MM.1S (cell line): ENCODE measurements around the gene SRRM4.

Experiments used
- DNase-seq: peaks from one replicate; pipeline ENCODE4 v3.0.0-alpha.2; 2015
- H2AFZ ChIP-seq: fragments of 300-600 bp; sonication (generic); 2 replicates; pipeline ENCODE4 v1.6.0; 2016; ENCODE audit warnings: antibody characterized with exemption, low read length
- H3F3A ChIP-seq: fragments of 300-600 bp; sonication (generic); 2 replicates; pipeline ENCODE4 v1.6.1; 2016; ENCODE audit warnings: mild to moderate bottlenecking, antibody characterized with exemption, low read length, moderate library complexity, mixed read lengths; ENCODE audit not compliant: insufficient read depth
- H3K27ac ChIP-seq: fragments of 300-600 bp; sonication (generic); 2 replicates; pipeline ENCODE4 v1.5.1; 2016; ENCODE audit warnings: mild to moderate bottlenecking, low read length
- H3K27me3 ChIP-seq: fragments of 300-600 bp; sonication (generic); replicated peaks from 2 replicates; pipeline ENCODE4 v1.6.0; 2016; ENCODE audit warnings: low read length; ENCODE audit not compliant: insufficient read depth
- H3K36me3 ChIP-seq: fragments of 300-600 bp; sonication (generic); replicated peaks from 2 replicates; pipeline ENCODE4 v1.6.1; 2016; ENCODE audit warnings: mild to moderate bottlenecking, low read length, mixed read lengths; ENCODE audit not compliant: insufficient read depth
- H3K4me1 ChIP-seq: fragments of 300-600 bp; sonication (generic); 2 replicates; pipeline ENCODE4 v1.6.1; 2016; ENCODE audit warnings: low read length, mixed read lengths
- H3K4me2 ChIP-seq: fragments of 300-600 bp; sonication (generic); 2 replicates; pipeline ENCODE4 v1.6.0; 2016; ENCODE audit warnings: low read depth, low read length
- H3K4me3 ChIP-seq: fragments of 300-600 bp; sonication (generic); 2 replicates; pipeline ENCODE4 v1.5.1; 2016; ENCODE audit warnings: low read length, mixed read lengths
- H3K79me2 ChIP-seq: fragments of 300-600 bp; sonication (generic); 2 replicates; pipeline ENCODE4 v1.6.1; 2016; ENCODE audit warnings: mixed run types, low read length, mixed read lengths
- H3K9ac ChIP-seq: fragments of 300-600 bp; sonication (generic); 2 replicates; pipeline ENCODE4 v1.6.1; 2016; ENCODE audit warnings: low read length, mixed read lengths
- H3K9me2 ChIP-seq: fragments of 300-600 bp; sonication (generic); replicated peaks from 2 replicates; pipeline ENCODE4 v1.6.1; 2016; ENCODE audit warnings: mild to moderate bottlenecking, low read length, mixed read lengths; ENCODE audit not compliant: insufficient read depth
- H3K9me3 ChIP-seq: fragments of 300-600 bp; sonication (generic); replicated peaks from 2 replicates; pipeline ENCODE4 v1.6.1; 2016; ENCODE audit warnings: mild to moderate bottlenecking, low read length, mixed read lengths; ENCODE audit not compliant: insufficient read depth
- H4K20me1 ChIP-seq: fragments of 300-600 bp; sonication (generic); 2 replicates; pipeline ENCODE4 v1.6.1; 2016; ENCODE audit warnings: mild to moderate bottlenecking, low read length, moderate library complexity, mixed read lengths; ENCODE audit not compliant: insufficient read depth
- EZH2 ChIP-seq: fragments of 300-600 bp; sonication (generic); optimal IDR thresholded peaks from 2 replicates; pipeline ENCODE3; 2017; ENCODE audit warnings: low read depth, mild to moderate bottlenecking, antibody characterized with exemption, low read length, mixed read lengths
- EZH2phosphoT487 ChIP-seq: fragments of 300-600 bp; sonication (generic); IDR thresholded peaks from 2 replicates; pipeline ENCODE4 v1.6.1; 2018; ENCODE audit warnings: antibody characterized with exemption, low read length
- TF ChIP-seq, protein P1 (sequence below): fragments of 300-600 bp; sonication (generic); IDR thresholded peaks from 2 replicates; pipeline ENCODE4 v1.5.1; 2016; ENCODE audit warnings: antibody characterized with exemption, low read length, mixed read lengths

The SRRM4 gene

DNA sequence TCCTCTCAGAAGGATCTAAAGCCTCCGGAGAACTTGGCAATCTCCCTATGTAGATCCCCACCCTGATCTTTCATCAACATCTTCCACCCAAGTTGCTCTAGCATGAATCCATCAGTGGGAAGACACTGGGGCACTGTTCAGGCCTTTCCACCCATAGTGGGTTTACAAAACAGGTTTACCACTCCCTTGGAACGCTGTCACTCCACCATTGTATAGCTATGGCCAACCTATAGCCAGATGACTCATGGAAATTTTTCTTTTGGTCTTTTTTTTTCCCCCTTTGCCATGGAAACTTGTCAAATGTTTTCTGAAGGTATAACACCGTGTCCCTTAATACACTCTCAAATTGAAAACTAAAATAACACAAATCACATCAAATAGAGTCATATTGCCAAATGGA is 186.6 kb downstream of the SRRM4 start:
- H3K9me3 ChIP-seq = no peaks in the 10 kb centered on the region
- no peaks in the 10 kb centered on the region for H3K27me3 ChIP-seq
- no peak for DNase-seq
- H3K79me2 ChIP-seq = no peaks in the 10 kb centered on the region
- no peak overlapping the region for H2AFZ ChIP-seq
- no peaks in the 10 kb centered on the region for H3K4me1 ChIP-seq
- no peaks in the 10 kb centered on the region for H3F3A ChIP-seq
- TF ChIP-seq, protein P1, sequence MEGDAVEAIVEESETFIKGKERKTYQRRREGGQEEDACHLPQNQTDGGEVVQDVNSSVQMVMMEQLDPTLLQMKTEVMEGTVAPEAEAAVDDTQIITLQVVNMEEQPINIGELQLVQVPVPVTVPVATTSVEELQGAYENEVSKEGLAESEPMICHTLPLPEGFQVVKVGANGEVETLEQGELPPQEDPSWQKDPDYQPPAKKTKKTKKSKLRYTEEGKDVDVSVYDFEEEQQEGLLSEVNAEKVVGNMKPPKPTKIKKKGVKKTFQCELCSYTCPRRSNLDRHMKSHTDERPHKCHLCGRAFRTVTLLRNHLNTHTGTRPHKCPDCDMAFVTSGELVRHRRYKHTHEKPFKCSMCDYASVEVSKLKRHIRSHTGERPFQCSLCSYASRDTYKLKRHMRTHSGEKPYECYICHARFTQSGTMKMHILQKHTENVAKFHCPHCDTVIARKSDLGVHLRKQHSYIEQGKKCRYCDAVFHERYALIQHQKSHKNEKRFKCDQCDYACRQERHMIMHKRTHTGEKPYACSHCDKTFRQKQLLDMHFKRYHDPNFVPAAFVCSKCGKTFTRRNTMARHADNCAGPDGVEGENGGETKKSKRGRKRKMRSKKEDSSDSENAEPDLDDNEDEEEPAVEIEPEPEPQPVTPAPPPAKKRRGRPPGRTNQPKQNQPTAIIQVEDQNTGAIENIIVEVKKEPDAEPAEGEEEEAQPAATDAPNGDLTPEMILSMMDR = no peak
- TF ChIP-seq EZH2phosphoT487 (no peak), EZH2 (no peak)
- no peak overlapping the region for H3K27ac ChIP-seq
- no peak overlapping the region for H3K4me2 ChIP-seq
- no peaks in the 10 kb centered on the region for H4K20me1 ChIP-seq
- H3K36me3 ChIP-seq = no peaks in the 10 kb centered on the region
- H3K9me2 ChIP-seq = no peaks in the 10 kb centered on the region
- H3K4me3 ChIP-seq = no peak overlapping the region
- no peak overlapping the region for H3K9ac ChIP-seq

DNA sequence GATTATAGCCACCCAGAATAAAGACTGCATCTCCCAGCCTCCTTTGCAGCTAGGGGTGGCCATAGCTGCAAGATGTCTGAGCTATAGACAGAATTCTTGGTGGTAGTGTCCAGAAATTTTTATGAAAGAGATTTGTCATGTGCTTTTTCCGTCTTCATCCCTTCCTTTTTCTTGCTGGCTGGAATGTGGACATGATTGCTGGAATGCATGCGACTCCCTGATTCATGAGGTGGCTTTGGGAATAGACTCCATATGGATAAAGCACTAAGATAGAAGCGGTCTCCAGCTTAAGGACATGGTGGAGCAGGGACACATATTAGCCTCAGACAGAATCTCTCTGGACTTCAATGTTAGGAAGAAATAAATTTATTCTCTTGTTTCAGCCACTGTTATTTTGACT is 187.4 kb downstream of the SRRM4 start:
- Histone ChIP-seq H3K27me3 (no peaks in the 10 kb centered on the region), H3K9me2 (no peaks in the 10 kb centered on the region), H3K4me2 (no peak overlapping the region), H3F3A (no peaks in the 10 kb centered on the region), H3K9ac (no peak overlapping the region), H3K27ac (no peak overlapping the region), H3K4me3 (no peak overlapping the region), H3K79me2 (no peaks in the 10 kb centered on the region), H2AFZ (no peak overlapping the region), H3K36me3 (no peaks in the 10 kb centered on the region), H3K9me3 (no peaks in the 10 kb centered on the region), H3K4me1 (no peaks in the 10 kb centered on the region), H4K20me1 (no peaks in the 10 kb centered on the region)
- TF ChIP-seq EZH2phosphoT487 (no peak), EZH2 (no peak)
- TF ChIP-seq, protein P1 = no peak
- no peak for DNase-seq

DNA sequence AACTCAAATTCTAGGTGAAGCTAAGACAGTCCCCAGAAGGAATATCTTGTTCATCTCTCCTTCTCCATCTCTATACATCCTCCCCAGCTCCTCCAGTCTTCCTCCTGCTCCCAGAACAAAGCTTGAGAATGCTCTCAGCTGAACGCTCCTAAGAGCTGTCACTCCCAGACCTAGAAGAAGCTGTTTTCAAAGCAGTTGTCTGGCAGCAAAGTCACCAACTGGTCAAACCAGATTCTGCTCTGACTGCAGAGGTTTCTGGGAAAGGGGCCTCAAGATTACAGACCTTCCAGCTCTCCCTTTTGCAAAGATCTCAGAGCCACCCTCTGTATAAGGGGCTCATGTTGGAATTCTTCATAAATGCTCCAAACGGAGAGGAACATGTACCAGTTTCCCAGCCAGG is 187.8 kb downstream of the SRRM4 start:
- Histone ChIP-seq H3K9ac (no peak overlapping the region), H3K27me3 (no peaks in the 10 kb centered on the region), H3K4me3 (no peak overlapping the region), H3K4me1 (no peaks in the 10 kb centered on the region), H3K4me2 (no peak overlapping the region), H3K79me2 (no peaks in the 10 kb centered on the region), H3K27ac (no peak overlapping the region), H4K20me1 (no peaks in the 10 kb centered on the region), H3K36me3 (no peaks in the 10 kb centered on the region), H3K9me3 (no peaks in the 10 kb centered on the region), H3K9me2 (no peaks in the 10 kb centered on the region), H3F3A (no peaks in the 10 kb centered on the region), H2AFZ (no peak overlapping the region)
- DNase-seq = no peak
- TF ChIP-seq EZH2phosphoT487 (no peak), EZH2 (no peak)
- TF ChIP-seq, protein P1 = no peak
